Measurements from ENCODE around the gene ABCA2. TPM values are rescaled to one million over a fixed set of nuclear protein-coding genes. Genes with fewer than 3 reads are reported as not detected.

Gene ABCA2
- polyA plus RNA-seq, 1 donor (not counting 4 experiments of a cell fraction or from before 2014, with no cell fraction given) = 1.3 TPM

DNA sequence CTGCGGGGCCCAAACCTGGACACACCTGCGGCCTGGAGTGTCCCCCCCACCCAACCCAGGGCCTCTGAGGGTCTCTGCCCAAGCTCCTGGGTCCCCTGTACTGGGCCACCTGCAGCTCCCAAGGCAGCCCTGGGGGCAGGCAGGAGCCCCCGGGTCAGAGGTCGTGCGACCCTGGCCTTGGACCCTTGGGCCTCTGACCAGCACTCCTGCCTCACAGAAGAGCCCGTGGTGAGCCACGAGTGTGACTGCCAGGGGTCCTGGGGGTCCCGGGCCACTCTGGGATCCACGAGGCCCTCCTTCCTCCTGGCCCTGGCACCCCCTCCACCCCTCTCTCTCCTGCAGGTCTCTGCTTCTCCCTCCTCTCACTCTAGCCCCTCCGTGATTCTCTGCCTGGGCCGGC, 55.7 kb downstream of the ABCA2 start:
- H3K36me3 ChIP-seq (ENCODE audit: control insufficient read depth in 2 of 2, extremely low read depth in 1 of 2, insufficient read depth in 2 of 2, low read length in 2 of 2) = no peaks in the 10 kb centered on the region
- no peaks in the 10 kb centered on the region for H3K9me3 ChIP-seq (ENCODE audit: control insufficient read depth, low read depth, low read length)
- H4K20me1 ChIP-seq (ENCODE audit: control insufficient read depth, extremely low read depth, insufficient read depth, low read length) = no peaks in the 10 kb centered on the region
- FAIRE-seq = no peak
- no peak overlapping the region for H3K4me3 ChIP-seq (ENCODE audit: control insufficient read depth in 2 of 3, extremely low read depth in 1 of 3, insufficient read depth in 2 of 3, low read depth in 1 of 3, low read length in 3 of 3)
- peaks cover 8% of the 10 kb centered on the region for H3K4me1 ChIP-seq (ENCODE audit: control insufficient read depth, extremely low read depth, insufficient read depth, low read length)
- no peak for DNase-seq (ENCODE audit: low read depth, low spot score)
- no peak overlapping the region for H3K9ac ChIP-seq (ENCODE audit: control insufficient read depth, extremely low read depth, insufficient read depth, low read length)
- dilution Hi-C loops (cut with MboI; ENCODE audit: extremely low pct_ligation_motif_present, low sequenced_read_pairs) = no loop called here
- H3K79me2 ChIP-seq (ENCODE audit: control insufficient read depth, insufficient read depth, low read length) = no peaks in the 10 kb centered on the region
- no peaks in the 10 kb centered on the region for H3K27me3 ChIP-seq (ENCODE audit: control insufficient read depth, extremely low read depth, insufficient read depth, low read length)
- TF ChIP-seq CTCF (optimal IDR thresholded peaks at IDR 0.05 in 1 of 3, IDR thresholded peaks at IDR 0.05 in 1 of 3, conservative IDR thresholded peaks at IDR 0.05 in 1 of 3; ENCODE audit: extremely low read depth in 1 of 3, insufficient read depth in 2 of 3, low read length in 3 of 3) = no peak
- TF ChIP-seq EZH2 (IDR thresholded peaks at IDR 0.05; ENCODE audit: low read length) = no peak
- H3K27ac ChIP-seq (ENCODE audit: control insufficient read depth, insufficient read depth, low read length) = no peak overlapping the region
- H3K4me2 ChIP-seq (ENCODE audit: control insufficient read depth, extremely low read depth, insufficient read depth, low read depth, low read length) = no peak overlapping the region
- no peak overlapping the region for H2AFZ ChIP-seq (ENCODE audit: control insufficient read depth, low read length)
- no peaks in the 10 kb centered on the region for H3K9me1 ChIP-seq (ENCODE audit: control insufficient read depth, extremely low read depth, insufficient read depth, low read length)

DNA sequence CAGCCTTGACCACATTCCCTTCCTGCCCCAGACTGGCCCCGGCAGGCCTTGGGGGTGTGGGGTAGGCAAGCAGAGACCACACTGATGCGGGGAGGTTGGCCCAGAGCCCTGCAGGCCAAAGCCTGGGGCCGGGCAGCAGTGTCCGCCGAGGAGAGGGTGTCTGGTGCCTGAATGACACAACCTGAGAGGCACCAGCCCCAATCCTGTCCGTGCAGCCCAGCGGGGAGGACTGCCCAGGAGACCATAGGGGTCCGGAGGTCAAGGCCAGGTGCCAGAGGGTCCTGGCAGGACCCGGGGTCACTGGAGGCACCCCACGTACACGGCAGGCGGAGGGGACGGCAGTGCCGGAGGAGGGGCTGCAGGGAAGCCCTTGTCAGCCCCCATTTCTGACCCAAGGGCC, 56.3 kb downstream of the ABCA2 start:
- no peak overlapping the region for H3K27ac ChIP-seq (ENCODE audit: control insufficient read depth, insufficient read depth, low read length)
- no peak overlapping the region for H3K4me3 ChIP-seq (ENCODE audit: control insufficient read depth in 2 of 3, extremely low read depth in 1 of 3, insufficient read depth in 2 of 3, low read depth in 1 of 3, low read length in 3 of 3)
- no peak for DNase-seq (ENCODE audit: low read depth, low spot score)
- H2AFZ ChIP-seq (ENCODE audit: control insufficient read depth, low read length) = no peak overlapping the region
- no peaks in the 10 kb centered on the region for H3K36me3 ChIP-seq (ENCODE audit: control insufficient read depth in 2 of 2, extremely low read depth in 1 of 2, insufficient read depth in 2 of 2, low read length in 2 of 2)
- no peaks in the 10 kb centered on the region for H4K20me1 ChIP-seq (ENCODE audit: control insufficient read depth, extremely low read depth, insufficient read depth, low read length)
- no peaks in the 10 kb centered on the region for H3K27me3 ChIP-seq (ENCODE audit: control insufficient read depth, extremely low read depth, insufficient read depth, low read length)
- peaks cover 8% of the 10 kb centered on the region for H3K4me1 ChIP-seq (ENCODE audit: control insufficient read depth, extremely low read depth, insufficient read depth, low read length)
- no peaks in the 10 kb centered on the region for H3K9me1 ChIP-seq (ENCODE audit: control insufficient read depth, extremely low read depth, insufficient read depth, low read length)
- no peak for FAIRE-seq
- H3K79me2 ChIP-seq (ENCODE audit: control insufficient read depth, insufficient read depth, low read length) = no peaks in the 10 kb centered on the region
- no peak for TF ChIP-seq EZH2 (IDR thresholded peaks at IDR 0.05; ENCODE audit: low read length)
- no peak for TF ChIP-seq CTCF (optimal IDR thresholded peaks at IDR 0.05 in 1 of 3, IDR thresholded peaks at IDR 0.05 in 1 of 3, conservative IDR thresholded peaks at IDR 0.05 in 1 of 3; ENCODE audit: extremely low read depth in 1 of 3, insufficient read depth in 2 of 3, low read length in 3 of 3)
- dilution Hi-C loops (cut with MboI; ENCODE audit: extremely low pct_ligation_motif_present, low sequenced_read_pairs) = no loop called here
- no peak overlapping the region for H3K9ac ChIP-seq (ENCODE audit: control insufficient read depth, extremely low read depth, insufficient read depth, low read length)
- H3K4me2 ChIP-seq (ENCODE audit: control insufficient read depth, extremely low read depth, insufficient read depth, low read depth, low read length) = no peak overlapping the region
- no peaks in the 10 kb centered on the region for H3K9me3 ChIP-seq (ENCODE audit: control insufficient read depth, low read depth, low read length)

All from keratinocyte (primary cell).